ENCODE results near the gene TENM4. TPM values are rescaled to one million over a fixed set of nuclear protein-coding genes. Genes with fewer than 3 reads are reported as not detected.

Gene TENM4
- total RNA-seq, 2 donors from 2014 or later, result 2.6 to 6.8 TPM

GRCh38 chr11:79366218-79366617, 74.6 kb downstream of the TENM4 start:
- H3K36me3 ChIP-seq, result no peaks in the 10 kb centered on the region

GRCh38 chr11:79363861-79364378, 76.9 kb downstream of the TENM4 start:
- 89% methylated on average over 5 of the region's 5 CpGs for WGBS
- Histone ChIP-seq H3K36me3 (no peaks in the 10 kb centered on the region), H3K4me3 (no peak overlapping the region), H3K4me1 (replicated peaks) (no peaks in the 10 kb centered on the region), H3K27me3 (replicated peaks; ENCODE audit: insufficient read depth) (no peaks in the 10 kb centered on the region), H3K9me3 (no peaks in the 10 kb centered on the region), H3K27ac (no peak overlapping the region)
- intact Hi-C loops (cut with DNase I), result no loop called here
- TF ChIP-seq POLR2AphosphoS5 (IDR thresholded peaks at IDR 0.05) (no peak), POLR2A (IDR thresholded peaks at IDR 0.05) (no peak), CTCF (IDR thresholded peaks at IDR 0.05) (no peak)
- DNase-seq (ENCODE audit: low spot score), result no peak

More at GRCh38 chr11:79366218-79366617, 74.6 kb downstream of the TENM4 start:
- H3K9me3 ChIP-seq, result no peaks in the 10 kb centered on the region
- H3K27ac ChIP-seq, result no peak overlapping the region
- TF ChIP-seq CTCF (IDR thresholded peaks at IDR 0.05) (no peak), POLR2A (IDR thresholded peaks at IDR 0.05) (no peak), POLR2AphosphoS5 (IDR thresholded peaks at IDR 0.05) (no peak)
- 100% methylated on average over 2 of the region's 2 CpGs for WGBS
- no peaks in the 10 kb centered on the region for H3K27me3 ChIP-seq (replicated peaks; ENCODE audit: insufficient read depth)
- DNase-seq (ENCODE audit: low spot score), result no peak
- intact Hi-C loops (cut with DNase I), result no loop called here
- no peaks in the 10 kb centered on the region for H3K4me1 ChIP-seq (replicated peaks)
- no peak overlapping the region for H3K4me3 ChIP-seq

- intact Hi-C loops (cut with DNase I), result no loop called here
- Histone ChIP-seq H3K27ac (no peak overlapping the region), H3K27me3 (replicated peaks; ENCODE audit: insufficient read depth) (no peaks in the 10 kb centered on the region), H3K4me3 (no peak overlapping the region), H3K9me3 (no peaks in the 10 kb centered on the region), H3K36me3 (no peaks in the 10 kb centered on the region), H3K4me1 (replicated peaks) (no peaks in the 10 kb centered on the region)
- no peak for TF ChIP-seq POLR2AphosphoS5 (IDR thresholded peaks at IDR 0.05)
- no peak for TF ChIP-seq CTCF (IDR thresholded peaks at IDR 0.05)
- TF ChIP-seq POLR2A (IDR thresholded peaks at IDR 0.05), result no peak
- no peak for DNase-seq (ENCODE audit: low spot score)
- 87% methylated on average over 4 of the region's 4 CpGs for WGBS
Observed at GRCh38 chr11:79363256-79363655, 77.6 kb downstream of the TENM4 start.

- Histone ChIP-seq H3K9me3 (no peaks in the 10 kb centered on the region), H3K27ac (no peak overlapping the region), H3K4me1 (replicated peaks) (no peaks in the 10 kb centered on the region), H3K27me3 (replicated peaks; ENCODE audit: insufficient read depth) (no peaks in the 10 kb centered on the region), H3K4me3 (no peak overlapping the region), H3K36me3 (no peaks in the 10 kb centered on the region)
- intact Hi-C loops (cut with DNase I), result no loop called here
- no peak for DNase-seq (ENCODE audit: low spot score)
- 90% methylated on average over 4 of the region's 4 CpGs for WGBS
- TF ChIP-seq POLR2A (IDR thresholded peaks at IDR 0.05) (no peak), POLR2AphosphoS5 (IDR thresholded peaks at IDR 0.05) (no peak), CTCF (IDR thresholded peaks at IDR 0.05) (no peak)
Observed at GRCh38 chr11:79362821-79363220, 78.0 kb downstream of the TENM4 start.

GRCh38 chr11:79362206-79362757, 78.5 kb downstream of the TENM4 start:
- 83% methylated on average over 4 of the region's 4 CpGs for WGBS

More at GRCh38 chr11:79362206-79362757, 78.5 kb downstream of the TENM4 start:
- Histone ChIP-seq H3K27ac (no peak overlapping the region), H3K36me3 (no peaks in the 10 kb centered on the region), H3K27me3 (replicated peaks; ENCODE audit: insufficient read depth) (no peaks in the 10 kb centered on the region), H3K9me3 (no peaks in the 10 kb centered on the region), H3K4me3 (no peak overlapping the region), H3K4me1 (replicated peaks) (no peaks in the 10 kb centered on the region)
- no peak for DNase-seq (ENCODE audit: low spot score)
- intact Hi-C loops (cut with DNase I), result no loop called here
- TF ChIP-seq POLR2AphosphoS5 (IDR thresholded peaks at IDR 0.05) (no peak), POLR2A (IDR thresholded peaks at IDR 0.05) (no peak), CTCF (IDR thresholded peaks at IDR 0.05) (no peak)
